K562 (cell line): ENCODE measurements around the gene WIF1. TPM values are rescaled to one million over a fixed set of nuclear protein-coding genes. Genes with fewer than 3 reads are reported as not detected.
A peak's percentile ranks its signal among the peaks of the same experiment; 100 is the strongest.

Source experiments
- ATAC-seq: fragments of 200-7000 bp; cut with Tn5 transposase; 3 replicates; pipeline ENCODE4 v1.9.1; 2020; ENCODE audit warnings: moderate library complexity
- BruUV-seq: library from RNA; stranded (reverse); fragments of 400-500 nt; replicated peaks from 2 replicates; lab custom pipeline; 2021; lab: Mats Ljungman, UMichigan
- CTCF ChIA-PET: fragments of 300-600 bp; formaldehyde crosslinking; extraction: SDS; loops from one replicate; lab custom pipeline; 2021; ENCODE audit warnings: low intra/inter-chr PET ratio; lab: Yijun Ruan, JAX
- POLR2A ChIA-PET: fragments of 300-600, 350-650 bp; sonication (Branson Sonifier 250); formaldehyde crosslinking; extraction: SDS; loops from one replicate; lab custom pipeline; 2021; ENCODE audit warnings: antibody characterized with exemption, inconsistent platforms; lab: Yijun Ruan, JAX
- DNase-seq, 4 experiments: peaks; one replicate each; pipeline versions ENCODE4 v3.0.0 to v3.0.0-alpha.2; 2011 to 2018; ENCODE audit warnings: low spot score in 3 of 4, mixed read lengths in 3 of 4; ENCODE audit errors: extremely low read depth in 1 of 4
- FAIRE-seq: peaks from 2 replicates; lab custom pipeline; 2011; peaks lifted over from hg19 to GRCh38; lab: Jason Lieb, UNC
- H2AFZ ChIP-seq: 2 replicates; pipeline ENCODE4 v1.6.0; 2011; ENCODE audit warnings: low read depth, low read length, control low read depth, inconsistent platforms
- H3K27ac ChIP-seq: fragments of 200-600 bp; 3 replicates; pipeline ENCODE4 v1.8.0; 2011; ENCODE audit warnings: low read depth, mild to moderate bottlenecking, control low read depth, inconsistent platforms, low read length, moderate library complexity, mixed read lengths; ENCODE audit errors: extremely low read depth
- H3K27me3 ChIP-seq, 2 experiments: fragments of 300-600 bp in 1 of 2; 2 replicates in 1 of 2; 3 replicates in 1 of 2; pipeline versions ENCODE4 v1.6.0 to v1.8.0; 2011; ENCODE audit warnings: inconsistent platforms in 2 of 2, low read length in 2 of 2, mild to moderate bottlenecking in 1 of 2, mixed read lengths in 1 of 2, moderate library complexity in 1 of 2; ENCODE audit not compliant: control insufficient read depth in 2 of 2, insufficient read depth in 2 of 2
- H3K36me3 ChIP-seq: fragments of 300-600 bp; 3 replicates; pipeline ENCODE4 v1.8.0; 2011; ENCODE audit warnings: mild to moderate bottlenecking, low read length, inconsistent platforms; ENCODE audit not compliant: control insufficient read depth, insufficient read depth
- H3K4me1 ChIP-seq, 2 experiments: fragments of 200-600 bp in 1 of 2; replicated peaks in 1 of 2; 2 replicates in 1 of 2; 3 replicates in 1 of 2; pipeline versions ENCODE4 v1.5.1 to v1.8.0; 2011; ENCODE audit warnings: inconsistent platforms in 2 of 2, low read length in 2 of 2, mild to moderate bottlenecking in 1 of 2, mixed read lengths in 1 of 2, moderate library complexity in 1 of 2; ENCODE audit not compliant: control insufficient read depth in 2 of 2, insufficient read depth in 2 of 2
- H3K4me2 ChIP-seq: 2 replicates; pipeline ENCODE4 v1.6.1; 2011; ENCODE audit warnings: low read length, control low read depth, inconsistent platforms, mixed read lengths; ENCODE audit not compliant: insufficient read depth
- H3K4me3 ChIP-seq: fragments of 200-600 bp; sonication (generic), shearing (Covaris generic); 2 replicates; pipeline ENCODE4 v1.5.1; 2016; ENCODE audit warnings: control low read depth, inconsistent platforms
- H3K79me2 ChIP-seq: fragments of 200-600 bp; 3 replicates; pipeline ENCODE4 v1.8.0; 2011; ENCODE audit warnings: low read length, inconsistent platforms; ENCODE audit not compliant: control insufficient read depth, insufficient read depth
- H3K9ac ChIP-seq, 2 experiments: 2 replicates each; pipeline versions ENCODE4 v1.6.0 to v1.6.1; 2011; ENCODE audit warnings: low read depth in 2 of 2, low read length in 2 of 2, control low read depth in 1 of 2, inconsistent platforms in 1 of 2, mild to moderate bottlenecking in 1 of 2, mixed read lengths in 1 of 2; ENCODE audit not compliant: insufficient read depth in 1 of 2
- H3K9me1 ChIP-seq: one replicate; pipeline ENCODE4 v1.6.0; 2011; ENCODE audit warnings: inconsistent platforms, mild to moderate bottlenecking, low read length, moderate library complexity; ENCODE audit not compliant: control insufficient read depth, insufficient read depth
- H3K9me3 ChIP-seq: replicated peaks from 2 replicates; pipeline ENCODE4 v1.5.1; 2011; ENCODE audit warnings: low read depth, low read length, inconsistent platforms; ENCODE audit not compliant: control insufficient read depth, insufficient read depth
- H4K20me1 ChIP-seq: replicated peaks from 2 replicates; pipeline ENCODE4 v1.6.1; 2011; ENCODE audit warnings: low read length, inconsistent platforms, mixed read lengths; ENCODE audit not compliant: control insufficient read depth, insufficient read depth
- C11orf30 ChIP-seq: fragments of 450-650 bp; IDR thresholded peaks from 2 replicates; pipeline ENCODE4 v1.6.1; 2016; ENCODE audit warnings: low read depth, mild to moderate bottlenecking
- COPS2 ChIP-seq: fragments of 450-650 bp; conservative IDR thresholded peaks from 2 replicates; pipeline ENCODE4 v1.6.1; 2016; ENCODE audit warnings: mild to moderate bottlenecking, moderate library complexity
- HDAC6 ChIP-seq: IDR thresholded peaks from 2 replicates; pipeline ENCODE4 v1.6.1; 2012; ENCODE audit warnings: low read depth, mild to moderate bottlenecking, control low read depth, inconsistent platforms, low read length, moderate library complexity
- MCM5 ChIP-seq: fragments of 450-650 bp; IDR thresholded peaks from 2 replicates; pipeline ENCODE4 v1.6.1; 2016; ENCODE audit warnings: low read depth
- NCOA1 ChIP-seq: fragments of 450-650 bp; IDR thresholded peaks from 2 replicates; pipeline ENCODE4 v1.6.1; 2016; ENCODE audit warnings: low read depth
- NFIC ChIP-seq: fragments of 450-650 bp; IDR thresholded peaks from 2 replicates; pipeline ENCODE4 v1.6.1; 2017; ENCODE audit warnings: mild to moderate bottlenecking, inconsistent platforms
- NFIX ChIP-seq: fragments of 250-450 bp; sonication (Bioruptor Pico); IDR thresholded peaks from 2 replicates; pipeline ENCODE4 v1.4.0; 2020; ENCODE audit warnings: low read depth, mild to moderate bottlenecking, moderate library complexity
- POLR3A ChIP-seq: IDR thresholded peaks from 2 replicates; pipeline ENCODE4 v1.6.1; 2011; ENCODE audit warnings: borderline replicate concordance, mild to moderate bottlenecking, moderate library complexity; ENCODE audit not compliant: insufficient read length, insufficient read depth; ENCODE audit errors: extremely low read depth
- PRPF4 ChIP-seq: fragments of 200-400 bp; formaldehyde crosslinking; IDR thresholded peaks from one replicate; pipeline ENCODE4 v1.6.1; 2017; ENCODE audit warnings: low read length, low read depth, mild to moderate bottlenecking; ENCODE audit not compliant: insufficient read depth, poor library complexity, severe bottlenecking
- SMAD3 ChIP-seq: fragments of 450-650 bp; formaldehyde crosslinking; conservative IDR thresholded peaks from 2 replicates; pipeline ENCODE4 v1.4.0; 2020; ENCODE audit warnings: mild to moderate bottlenecking
- SMAD4 ChIP-seq: fragments of 250-450 bp; sonication (Bioruptor Pico); conservative IDR thresholded peaks from 2 replicates; pipeline ENCODE4 v1.8.0; 2021; ENCODE audit warnings: inconsistent platforms, mild to moderate bottlenecking, moderate library complexity
- SMARCA4 ChIP-seq: fragments of 450-650 bp; IDR thresholded peaks from 2 replicates; pipeline ENCODE4 v1.6.1; 2016
- SRSF9 ChIP-seq: fragments of 200-400 bp; formaldehyde crosslinking; IDR thresholded peaks from 2 replicates; pipeline ENCODE4 v1.6.1; 2017; ENCODE audit warnings: low read depth, low read length, borderline replicate concordance
- STAT5A ChIP-seq: IDR thresholded peaks from 2 replicates; pipeline ENCODE4 v1.6.1; 2012; ENCODE audit warnings: low read length, inconsistent platforms, borderline replicate concordance
- ZNF175 ChIP-seq: fragments of 200-800 bp; sonication (Bioruptor generic); IDR thresholded peaks from 2 replicates; pipeline ENCODE4 v1.6.1; 2016; ENCODE audit warnings: low read depth, mild to moderate bottlenecking, missing genetic modification characterization, missing compliant biosample characterization
- ZNF184 ChIP-seq: sonication (generic); formaldehyde crosslinking; IDR thresholded peaks from 2 replicates; pipeline ENCODE4 v1.5.0; 2020; ENCODE audit warnings: missing genetic modification reagents
- ZNF398 ChIP-seq: fragments of 250-450 bp; sonication (Bioruptor Pico); IDR thresholded peaks from 2 replicates; pipeline ENCODE4 v1.8.0; 2021; ENCODE audit warnings: moderate library complexity, mild to moderate bottlenecking, inconsistent platforms
- ZNF586 ChIP-seq: fragments of 450-650 bp; formaldehyde crosslinking; conservative IDR thresholded peaks from 2 replicates; pipeline ENCODE4 v1.4.0; 2020; ENCODE audit warnings: mild to moderate bottlenecking, moderate library complexity
- WGBS: fragments of 100-300 bp; shearing (Covaris generic); methylation state at CpG from one replicate; pipeline ENCODE4 v1.1.6; 2016; ENCODE audit warnings: low coverage, mixed read lengths; ENCODE audit not compliant: insufficient coverage; ENCODE audit errors: missing lambda C conversion rate; 5-methylcytosine and 5-hydroxymethylcytosine counted together
- in situ Hi-C: fragments of 300-500 bp; cut with MboI; formaldehyde crosslinking; loops from 4 replicates; pipeline ENCODE4 v1.15.0; 2018; ENCODE audit warnings: inconsistent platforms, mixed read lengths
- intact Hi-C: fragments of 100-400 bp; cut with micrococcal nuclease; formaldehyde crosslinking; loops from 2 replicates; pipeline ENCODE4 v1.14.2; 2022
- polyA plus RNA-seq, 8 experiments: library from polyadenylated mRNA; depleted of rRNA in 4 of 8; stranded (reverse) in 5 of 8; unstranded in 3 of 8; fragments of >200 nt; fragmentation: Nextera tagmentation in 2 of 8; fragmentation: Illumina TruSeq in 1 of 8; extraction: Ambion mirVana in 2 of 8; extraction: Trizol in 1 of 8; gene quantifications; 2 replicates each; pipeline versions ENCODE4 v1.2.1 to v1.2.3, GENCODE V29; 2011 to 2014; ENCODE audit warnings: inconsistent platforms in 1 of 8, missing spikeins in 1 of 8
- total RNA-seq, 7 experiments: library from RNA; depleted of rRNA in 6 of 7; stranded (reverse); fragments of >200 nt in 6 of 7; fragmentation: Illumina TruSeq in 2 of 7; extraction: Trizol in 2 of 7; gene quantifications; 2 replicates each; pipeline versions ENCODE4 v1.2.1 to v1.2.3, GENCODE V29; 2011 to 2021; ENCODE audit warnings: low replicate concordance in 1 of 7

The WIF1 gene
- total and polyA plus RNA-seq, 9 of the 15 experiments (the other 6 are each of a cell fraction or from before 2014, with no cell fraction given), result not detected

GRCh38 chr12:65067383-65067782 is 53.7 kb downstream of the WIF1 start:
- no peak overlapping the region for H3K4me3 ChIP-seq
- FAIRE-seq (no peak), DNase-seq (peak in 1 of 4 experiments; percentile 7), ATAC-seq (no peak)
- H3K9ac ChIP-seq, result no peak overlapping the region
- H3K9me3 ChIP-seq, result no peaks in the 10 kb centered on the region
- WGBS, result 0% methylated on average over 8 of the region's 8 CpGs
- TF ChIP-seq NFIX (peak; percentile 63), COPS2 (no peak), NFIC (peak; percentile 90)
- no peak overlapping the region for H2AFZ ChIP-seq
- intact Hi-C loops (no loop called here), in situ Hi-C loops (no loop called here)
- no peaks in the 10 kb centered on the region for H3K9me1 ChIP-seq
- 0 out of 2 replicates have a peak, but pooled peaks cover 3% of the 10 kb centered on the region for H4K20me1 ChIP-seq
- no peaks in the 10 kb centered on the region for H3K79me2 ChIP-seq
- ChIA-PET CTCF (no interaction called here), POLR2A (no interaction called here)
- H3K4me2 ChIP-seq, result no peak overlapping the region
- H3K4me1 ChIP-seq, result no peaks in the 10 kb centered on the region
- H3K27ac ChIP-seq, result no peak overlapping the region
- no peaks in the 10 kb centered on the region for H3K36me3 ChIP-seq
- no TSS peak for BruUV-seq
- no peaks in the 10 kb centered on the region; a peak in 1 of 5 replicates for H3K27me3 ChIP-seq

GRCh38 chr12:65055859-65056258 is 65.2 kb downstream of the WIF1 start:
- WGBS, result 3% methylated on average over 4 of the region's 4 CpGs
- DNase-seq (no peak), ATAC-seq (no peak), FAIRE-seq (no peak)
- Histone ChIP-seq H3K36me3 (no peaks in the 10 kb centered on the region), H4K20me1 (no peaks in the 10 kb centered on the region), H3K79me2 (no peaks in the 10 kb centered on the region), H3K4me2 (no peak overlapping the region), H3K4me3 (no peak overlapping the region), H3K9me3 (no peaks in the 10 kb centered on the region), H3K4me1 (no peaks in the 10 kb centered on the region), H3K9ac (no peak overlapping the region), H3K9me1 (no peaks in the 10 kb centered on the region), H3K27me3 (peaks cover 0 to 7% of the 10 kb centered on the region in 2 experiments; a peak in 3 of 5 replicates), H2AFZ (no peak overlapping the region), H3K27ac (no peak overlapping the region)
- no TSS peak for BruUV-seq
- ChIA-PET POLR2A (no interaction called here), CTCF (no interaction called here)
- in situ Hi-C loops, result no loop called here
- intact Hi-C loops, result no loop called here
- TF ChIP-seq HDAC6 (no peak), POLR3A (no peak), SMAD4 (no peak), NCOA1 (no peak), ZNF184 (no peak), SMAD3 (no peak), ZNF175 (CRISPR knock-in tag) (no peak), ZNF586 (no peak), MCM5 (no peak), C11orf30 (no peak), STAT5A (no peak), SRSF9 (no peak), PRPF4 (no peak), SMARCA4 (no peak), ZNF398 (CRISPR knock-in tag) (no peak)
